NB4 (cell line): ENCODE data around the gene GALNT6.

Experiments
- CTCF ChIP-seq: IDR thresholded peaks from one replicate; pipeline ENCODE4 v1.5.1; 2012; ENCODE audit warnings: low read depth, low read length
- MAX ChIP-seq: IDR thresholded peaks from 2 replicates; pipeline ENCODE4 v1.6.1; 2011; ENCODE audit warnings: low read depth, low read length
- POLR2A ChIP-seq: IDR thresholded peaks from 2 replicates; pipeline ENCODE4 v1.6.1; 2011; ENCODE audit warnings: mild to moderate bottlenecking; ENCODE audit not compliant: insufficient read length; ENCODE audit errors: extremely low read depth

- TF ChIP-seq POLR2A (no peak), CTCF (peak; percentile 78), MAX (no peak)
Measured at GRCh38 chr12:51424662-51425539, 33.7 kb upstream of the GALNT6 start, which contains the start of gene SLC4A8.
